GM12801 (cell line): ENCODE results near the gene PLCB1.

Experiments used
- CTCF ChIP-seq: IDR thresholded peaks from one replicate; pipeline ENCODE4 v1.5.1; 2011; ENCODE audit warnings: control low read depth; ENCODE audit not compliant: insufficient read length; ENCODE audit errors: extremely low read depth

PLCB1 gene

GRCh38 chr20:8693709-8694108 lies 561.6 kb downstream of the PLCB1 start:
- no peak for TF ChIP-seq CTCF

DNA sequence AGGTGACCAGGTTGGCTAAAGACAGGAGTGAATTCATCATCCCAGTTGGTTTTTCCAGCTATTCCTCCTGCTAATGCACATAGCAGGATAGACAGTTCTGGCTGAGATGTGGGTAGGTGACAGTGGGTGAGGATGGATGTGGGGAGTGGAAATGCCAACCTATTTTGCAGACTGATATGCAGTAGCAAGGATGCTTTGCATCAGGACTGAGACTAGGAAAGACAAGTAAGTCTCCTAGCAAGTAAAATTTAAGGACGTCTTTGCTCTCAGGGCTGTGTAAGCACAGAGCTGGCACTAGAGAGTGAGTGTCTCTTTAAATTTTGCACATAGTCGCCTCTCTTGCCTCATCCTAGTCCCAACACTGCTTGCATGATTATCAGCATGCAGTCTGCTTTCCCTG lies 568.7 kb downstream of the PLCB1 start:
- no peak for TF ChIP-seq CTCF

DNA sequence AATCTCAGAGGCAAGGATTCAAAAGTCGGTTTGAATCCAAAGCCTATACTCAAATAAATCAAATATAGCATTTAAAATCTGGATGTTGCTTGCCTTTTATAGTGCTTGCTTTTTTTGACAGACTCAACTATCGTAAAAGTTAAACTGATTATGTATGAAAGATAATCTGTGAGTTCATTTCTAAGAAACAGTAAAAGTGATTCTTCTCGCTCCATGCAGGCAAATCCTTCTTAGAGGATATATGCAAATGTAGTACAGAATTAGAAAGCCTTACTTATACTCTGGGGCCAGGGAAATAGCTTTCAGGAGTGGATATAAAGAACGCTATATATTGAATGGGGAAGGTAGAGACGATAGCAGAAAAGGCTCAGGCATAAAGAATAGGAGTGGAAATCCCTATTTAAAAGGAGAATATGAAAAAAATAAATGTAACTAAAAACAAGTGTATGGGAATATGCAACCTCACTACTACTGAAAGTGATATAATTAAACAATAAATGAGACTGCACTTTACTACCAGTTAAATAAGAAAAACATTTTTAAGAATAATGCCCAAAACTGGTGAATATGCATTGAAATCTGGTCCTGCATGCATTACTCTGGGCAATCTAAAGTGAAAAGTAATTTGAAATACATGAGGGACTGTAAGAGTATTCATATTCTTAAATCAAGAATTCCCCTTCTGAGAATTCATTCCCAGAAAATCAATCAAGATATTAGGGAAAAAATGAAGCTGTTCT lies 575.1 kb downstream of the PLCB1 start:
- no peak for TF ChIP-seq CTCF

DNA sequence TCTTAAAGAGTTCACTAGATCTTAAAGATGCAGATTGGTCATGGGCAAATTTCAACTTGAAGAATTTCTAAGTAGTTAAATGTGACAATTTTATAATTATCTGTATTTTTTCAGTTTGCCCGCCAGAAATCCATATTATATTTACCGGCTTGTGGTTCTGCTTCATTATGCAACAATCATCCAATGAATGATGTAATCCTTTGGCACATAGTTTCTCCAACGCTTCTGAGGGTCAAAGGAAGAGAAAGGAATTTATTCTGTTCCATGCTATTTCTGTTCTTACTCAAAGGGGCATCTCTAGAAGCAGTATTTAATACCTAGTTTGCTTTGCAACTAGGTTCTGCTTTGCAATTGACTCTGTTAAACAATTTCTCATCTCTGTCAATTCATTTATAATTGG lies 577.6 kb downstream of the PLCB1 start:
- TF ChIP-seq CTCF = no peak

- no peak for TF ChIP-seq CTCF
Observed at GRCh38 chr20:8711501-8711900, 579.4 kb downstream of the PLCB1 start.

DNA sequence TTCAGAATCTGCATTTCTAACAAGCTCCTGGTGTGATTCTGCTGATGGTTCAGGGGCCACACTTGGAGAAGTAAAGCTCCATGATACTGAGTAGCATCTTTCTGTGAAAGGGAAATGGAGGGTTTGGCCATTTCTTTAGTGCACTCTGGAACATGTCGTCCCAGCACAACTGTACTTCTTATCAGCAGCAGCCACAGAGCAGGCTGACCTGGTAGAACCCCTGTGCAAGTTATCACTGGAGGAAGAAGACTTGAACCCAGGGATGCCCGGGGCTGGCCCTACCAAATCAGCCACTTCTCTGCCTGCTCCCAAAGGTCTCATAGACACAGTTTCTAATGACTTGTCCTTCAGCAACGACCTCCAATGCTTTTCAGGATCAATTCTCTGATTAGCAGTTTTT lies 582.1 kb downstream of the PLCB1 start:
- TF ChIP-seq CTCF = no peak

GRCh38 chr20:8718279-8718678 lies 586.2 kb downstream of the PLCB1 start:
- TF ChIP-seq CTCF = no peak
